BLaER1 (cell line): ENCODE measurements around the gene CFAP20DC.
"Not testable (repeated sequence)": the region's sequence is repeated elsewhere in the genome, so short reads cannot be mapped to it uniquely, and the experiment has no call there.

ENCODE experiments used
- H3K27ac ChIP-seq: shearing (Covaris generic); formaldehyde crosslinking; 2 replicates; pipeline ENCODE4 v1.8.1; 2022
- H3K27me3 ChIP-seq: shearing (Covaris generic); formaldehyde crosslinking; 2 replicates; pipeline ENCODE4 v1.8.1; 2022
- H3K36me3 ChIP-seq: shearing (Covaris generic); formaldehyde crosslinking; 2 replicates; pipeline ENCODE4 v1.8.1; 2022
- H3K4me1 ChIP-seq: shearing (Covaris generic); formaldehyde crosslinking; 2 replicates; pipeline ENCODE4 v1.8.1; 2022
- H3K4me2 ChIP-seq: shearing (Covaris generic); formaldehyde crosslinking; 2 replicates; pipeline ENCODE4 v1.8.1; 2022
- H3K4me3 ChIP-seq: shearing (Covaris generic); formaldehyde crosslinking; 2 replicates; pipeline ENCODE4 v1.8.1; 2022
- H3K9ac ChIP-seq: shearing (Covaris generic); formaldehyde crosslinking; 2 replicates; pipeline ENCODE4 v1.8.1; 2022
- H3K9me3 ChIP-seq: shearing (Covaris generic); formaldehyde crosslinking; 2 replicates; pipeline ENCODE4 v1.8.1; 2022
- H4K20me1 ChIP-seq: shearing (Covaris generic); formaldehyde crosslinking; 2 replicates; pipeline ENCODE4 v1.8.1; 2022
- Cebpa-rat ChIP-seq: shearing (Covaris generic); IDR thresholded peaks from 2 replicates; pipeline ENCODE4 v1.8.1; 2022

CFAP20DC gene

DNA sequence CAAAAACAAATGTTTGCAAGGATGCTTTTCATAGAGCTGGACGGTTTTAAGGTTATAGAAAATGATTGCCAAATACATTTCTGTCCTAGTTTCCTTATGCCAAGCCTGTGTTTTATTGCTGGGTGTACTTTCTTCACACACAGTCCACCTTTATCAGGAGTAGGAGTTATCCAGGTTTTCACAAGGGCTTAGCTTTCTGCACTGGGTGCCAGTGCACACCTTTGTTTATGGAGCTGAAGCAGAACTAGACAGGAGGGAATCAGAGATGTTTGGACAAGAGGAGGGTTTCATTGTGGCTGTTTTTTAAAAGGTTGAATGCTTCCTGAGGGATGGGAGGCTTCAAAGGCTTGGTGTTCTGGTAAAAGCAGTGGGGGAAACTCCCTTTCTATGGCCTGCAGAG is 353.7 kb downstream of the CFAP20DC start:
- Histone ChIP-seq H3K4me3 (no peak overlapping the region), H3K36me3 (no peaks in the 10 kb centered on the region), H4K20me1 (no peaks in the 10 kb centered on the region), H3K27me3 (no peaks in the 10 kb centered on the region), H3K9me3 (peaks cover 45% of the 10 kb centered on the region), H3K4me1 (peaks cover 8% of the 10 kb centered on the region), H3K9ac (no peak overlapping the region), H3K27ac (no peak overlapping the region), H3K4me2 (no peak overlapping the region)
- no peak for TF ChIP-seq Cebpa-rat

DNA sequence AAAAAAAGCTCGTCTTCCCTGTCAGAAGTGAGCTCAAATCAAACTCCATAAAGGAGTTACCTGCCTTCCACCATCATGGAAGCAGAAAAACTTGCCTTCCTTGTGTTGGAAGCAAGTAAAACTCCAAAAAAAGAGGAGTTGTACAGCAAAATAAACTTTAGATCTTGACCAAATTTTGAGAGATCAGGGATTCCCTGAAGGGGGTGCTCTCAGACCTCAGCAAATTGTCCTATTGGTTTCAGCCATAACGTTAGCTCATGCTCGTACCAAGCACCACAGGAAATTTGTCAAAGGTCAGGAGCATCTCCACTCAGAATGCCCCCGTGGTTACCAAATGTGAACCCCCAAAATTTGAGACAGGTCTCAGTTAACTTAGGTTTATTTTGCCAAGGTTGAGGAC is 354.5 kb downstream of the CFAP20DC start:
- not testable (repeated sequence) for H3K4me3 ChIP-seq, H3K27ac ChIP-seq
- peaks cover 52% of the 10 kb centered on the region for H3K9me3 ChIP-seq

DNA sequence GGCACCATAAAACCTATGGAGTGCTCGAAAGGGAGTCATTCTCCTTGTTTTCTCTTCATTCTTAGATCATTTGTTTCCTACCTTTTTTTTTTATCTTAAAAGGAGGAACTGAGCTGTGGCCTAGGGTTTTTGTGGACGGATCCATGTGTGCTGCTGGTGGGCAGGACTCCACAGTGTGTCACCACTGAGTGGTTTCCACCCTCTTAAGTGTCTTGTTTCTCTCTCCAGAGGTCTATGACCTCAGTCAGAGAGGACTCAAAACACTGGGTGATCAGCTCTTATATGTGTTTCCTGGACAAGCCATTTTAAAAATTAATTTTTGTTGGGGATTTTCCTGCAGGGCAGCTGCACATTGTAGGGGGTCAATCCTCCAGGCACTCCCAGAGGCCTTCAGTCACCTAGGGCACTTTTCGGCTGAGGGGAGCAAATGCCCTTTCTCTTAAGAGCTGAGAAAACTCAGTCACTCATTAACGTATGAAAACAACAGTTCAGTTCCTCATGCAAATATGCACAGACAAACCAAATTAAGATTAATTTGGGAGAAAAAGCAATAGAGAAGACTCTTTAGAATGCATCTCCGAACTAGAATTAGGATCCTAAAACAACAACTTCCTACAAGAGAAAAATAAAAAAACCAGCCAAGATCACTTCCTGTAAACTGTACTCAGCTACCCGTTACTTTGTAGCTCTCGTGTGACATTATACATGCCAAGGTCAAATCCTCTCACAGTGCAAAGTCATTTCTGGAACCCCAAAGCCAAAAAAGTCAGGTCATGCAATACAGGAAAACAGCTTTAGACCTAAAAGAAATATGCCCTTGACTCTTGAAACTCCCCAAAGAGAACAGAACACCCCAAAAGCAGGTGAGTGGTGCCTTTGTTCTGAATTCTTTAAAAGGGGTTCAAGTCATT is 355.6 kb downstream of the CFAP20DC start:
- H3K9me3 ChIP-seq = peaks cover 60% of the 10 kb centered on the region
- no peak overlapping the region for H3K4me3 ChIP-seq
- H3K27ac ChIP-seq = no peak overlapping the region
- H3K4me2 ChIP-seq = no peak overlapping the region
- peaks cover 8% of the 10 kb centered on the region for H3K4me1 ChIP-seq
- H4K20me1 ChIP-seq = no peaks in the 10 kb centered on the region
- no peak overlapping the region for H3K9ac ChIP-seq
- H3K36me3 ChIP-seq = no peaks in the 10 kb centered on the region
- TF ChIP-seq Cebpa-rat = no peak
- no peaks in the 10 kb centered on the region for H3K27me3 ChIP-seq

More for the DNA sequence above, 354.5 kb downstream of the CFAP20DC start:
- not testable (repeated sequence) for H3K9ac ChIP-seq, H3K36me3 ChIP-seq, H3K4me2 ChIP-seq, H4K20me1 ChIP-seq, H3K27me3 ChIP-seq, H3K4me1 ChIP-seq

DNA sequence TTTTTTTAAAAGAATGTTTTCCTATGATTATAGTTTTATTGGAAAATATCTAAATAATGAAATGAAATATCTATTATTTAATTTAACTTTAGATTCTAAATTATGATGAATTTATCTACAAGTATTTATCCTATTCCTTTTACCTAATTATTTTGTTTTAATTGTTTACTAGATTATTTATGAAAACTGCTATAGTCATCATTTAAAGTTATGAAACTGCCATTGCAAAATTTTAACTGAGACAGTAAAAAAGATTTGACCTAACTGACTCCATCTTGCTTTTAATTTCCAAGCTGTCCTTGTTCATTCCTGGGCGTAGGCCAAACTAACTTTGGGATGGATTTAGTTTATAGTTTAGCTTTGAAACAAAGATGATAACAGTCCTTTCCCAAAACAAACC is 357.3 kb downstream of the CFAP20DC start:
- TF ChIP-seq Cebpa-rat = no peak

More for the DNA sequence above, 357.3 kb downstream of the CFAP20DC start:
- H3K9ac ChIP-seq = no peak overlapping the region
- peaks cover 69% of the 10 kb centered on the region for H3K9me3 ChIP-seq
- H3K4me2 ChIP-seq = no peak overlapping the region
- H3K36me3 ChIP-seq = no peaks in the 10 kb centered on the region
- no peaks in the 10 kb centered on the region for H3K27me3 ChIP-seq
- no peaks in the 10 kb centered on the region for H4K20me1 ChIP-seq
- H3K27ac ChIP-seq = no peak overlapping the region
- H3K4me3 ChIP-seq = no peak overlapping the region
- peaks cover 8% of the 10 kb centered on the region for H3K4me1 ChIP-seq
